NCI-H1694 (cell line): ENCODE measurements around the gene SMIM35.
"Not testable (repeated sequence)": the region's sequence is repeated elsewhere in the genome, so short reads cannot be mapped to it uniquely, and the experiment has no call there.

ENCODE experiments used
- DNase-seq: peaks from one replicate; lab custom pipeline; 2025; lab: John Stamatoyannopoulos, UW

Gene SMIM35

DNA sequence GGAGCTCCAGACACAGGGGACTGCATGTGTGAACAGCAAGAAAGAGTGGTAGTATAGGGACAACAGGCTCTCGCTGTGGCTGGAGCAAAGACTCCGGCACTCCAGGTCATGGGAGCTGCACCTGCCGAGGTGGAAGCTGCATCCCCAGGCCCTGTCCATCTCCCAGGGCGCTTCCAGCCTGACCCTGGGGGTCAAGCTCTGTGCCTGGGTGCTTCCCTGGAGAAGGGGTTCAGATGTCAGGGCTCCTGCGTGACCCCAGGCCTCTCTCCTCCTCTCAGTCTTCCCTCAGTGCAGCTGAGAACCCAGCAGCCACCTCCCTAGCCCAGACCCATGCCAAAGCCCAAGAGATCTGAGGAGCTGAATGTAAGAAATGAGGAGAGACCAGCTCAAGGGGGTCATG lies 6.5 kb downstream of the SMIM35 start:
- DNase-seq, result no peak

DNA sequence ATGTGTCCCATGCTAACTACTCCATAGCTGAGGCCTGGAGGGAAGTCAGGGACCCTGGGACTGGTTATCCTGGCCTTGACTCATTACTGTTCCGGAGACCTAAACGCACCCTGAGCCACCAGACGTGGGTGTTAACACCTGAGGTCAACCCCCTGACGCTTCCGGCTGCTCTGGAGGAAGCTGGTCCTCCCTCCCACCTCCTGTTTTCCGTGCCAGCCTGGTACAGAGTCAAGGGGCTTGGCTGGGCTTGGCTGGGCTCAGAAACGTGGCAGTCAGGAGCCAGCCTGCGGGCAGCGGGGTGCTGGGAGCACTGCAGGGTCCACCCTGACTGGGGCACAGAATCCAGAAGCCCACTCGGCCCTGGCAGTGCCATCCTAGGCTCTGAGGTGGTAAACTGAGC lies 7.3 kb downstream of the SMIM35 start:
- DNase-seq, result no peak

DNA sequence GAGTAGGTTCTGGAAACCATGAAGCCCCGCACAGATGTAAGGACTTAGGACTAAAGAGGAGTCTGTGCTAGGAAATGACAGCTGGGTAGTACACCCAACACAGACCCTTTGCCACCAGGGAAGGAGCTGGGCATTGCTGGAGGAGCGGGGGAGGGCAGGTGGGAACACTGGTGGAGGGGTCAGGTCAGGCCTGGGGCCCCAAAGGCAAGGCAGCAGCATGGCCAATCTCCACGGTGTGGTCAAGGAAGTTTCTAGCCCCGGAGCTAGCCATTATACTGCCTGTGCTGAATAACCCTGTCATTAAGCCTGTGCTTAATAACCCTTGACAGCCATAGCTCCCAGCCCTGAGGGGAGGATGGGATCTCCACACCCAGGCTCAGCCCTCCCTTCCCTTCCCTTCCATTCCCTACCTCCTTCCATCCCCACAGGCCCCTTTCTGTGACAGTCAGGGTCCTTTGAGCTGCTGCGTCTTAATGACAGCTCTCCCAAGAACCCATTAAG lies 7.8 kb downstream of the SMIM35 start:
- DNase-seq, result no peak

DNA sequence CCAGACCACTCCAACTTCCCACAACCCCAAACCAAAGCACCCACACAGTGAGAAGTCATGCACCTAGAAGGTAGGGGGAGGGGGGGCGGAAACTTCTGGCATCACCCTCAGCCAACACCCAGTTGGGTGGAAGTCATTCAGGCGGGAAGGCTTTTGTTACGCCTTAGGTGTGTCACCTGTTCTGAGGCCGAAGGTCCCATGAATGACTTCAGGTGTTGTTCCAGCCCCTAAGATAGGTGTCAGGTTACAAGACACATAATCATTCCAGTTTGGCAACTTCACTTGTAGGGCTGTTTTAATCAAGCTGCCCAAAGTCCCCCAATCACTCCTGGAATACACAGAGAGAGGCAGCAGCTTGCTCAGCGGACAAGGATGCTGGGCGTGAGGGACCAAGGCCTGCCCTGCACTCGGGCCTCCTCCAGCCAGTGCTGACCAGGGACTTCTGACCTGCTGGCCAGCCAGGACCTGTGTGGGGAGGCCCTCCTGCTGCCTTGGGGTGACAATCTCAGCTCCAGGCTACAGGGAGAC lies 9.9 kb downstream of the SMIM35 start, which contains the start of gene TMPRSS4:
Gene TMPRSS4 (plus strand): TSS at position 325 of the 528 bp plus-strand sequence. CDS start 225 bp downstream, outside the sequence.
- DNase-seq, result no peak

DNA sequence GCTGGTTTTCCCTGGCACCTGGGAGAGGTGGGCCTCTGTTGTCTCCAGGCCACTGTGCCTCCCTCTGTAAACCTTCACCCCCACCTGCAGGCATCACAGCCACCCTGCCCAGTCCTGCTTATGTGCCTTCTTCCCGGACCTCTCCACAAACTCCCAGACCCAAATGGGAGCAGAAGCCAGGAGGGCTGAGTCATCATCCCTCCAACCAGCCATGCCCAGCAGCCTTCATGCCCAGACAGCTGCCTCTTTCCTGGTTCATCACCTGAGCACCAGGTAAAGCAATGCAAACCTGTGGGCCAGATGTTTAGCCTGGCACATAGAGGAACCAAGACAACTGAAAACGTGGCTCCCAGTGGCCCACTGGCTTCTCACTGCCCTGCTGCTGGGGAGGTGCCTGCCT lies 12.0 kb downstream of the SMIM35 start:
- DNase-seq, result no peak

DNA sequence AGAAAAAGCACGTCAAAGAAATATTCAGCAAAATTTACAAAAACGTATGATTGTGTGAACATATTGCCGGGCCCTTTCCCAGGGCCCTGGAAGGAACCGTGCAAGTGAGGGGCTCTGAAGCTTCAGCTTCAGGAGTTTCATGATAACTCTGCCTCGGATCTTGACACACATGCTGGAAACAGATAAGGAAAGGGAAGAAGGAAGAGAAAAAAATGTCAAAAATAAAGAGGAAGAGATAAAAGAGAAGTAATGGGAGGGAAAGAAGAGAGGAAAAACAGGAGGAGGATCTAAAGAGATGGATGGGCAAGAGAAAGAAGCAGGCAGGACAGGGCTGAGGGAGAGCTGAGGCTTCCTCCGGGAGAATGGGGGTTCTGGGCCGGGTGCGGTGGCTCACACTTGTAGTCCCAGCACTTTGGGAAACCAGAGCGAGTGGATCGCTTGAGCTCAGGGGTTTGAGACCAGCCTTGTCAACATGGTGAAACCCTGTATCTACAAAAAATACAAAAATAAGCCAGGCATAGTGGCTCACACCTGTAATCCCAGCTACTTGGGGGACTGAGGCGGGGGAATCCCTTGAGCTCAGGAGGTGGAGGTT lies 12.6 kb downstream of the SMIM35 start:
- DNase-seq, result no peak

DNA sequence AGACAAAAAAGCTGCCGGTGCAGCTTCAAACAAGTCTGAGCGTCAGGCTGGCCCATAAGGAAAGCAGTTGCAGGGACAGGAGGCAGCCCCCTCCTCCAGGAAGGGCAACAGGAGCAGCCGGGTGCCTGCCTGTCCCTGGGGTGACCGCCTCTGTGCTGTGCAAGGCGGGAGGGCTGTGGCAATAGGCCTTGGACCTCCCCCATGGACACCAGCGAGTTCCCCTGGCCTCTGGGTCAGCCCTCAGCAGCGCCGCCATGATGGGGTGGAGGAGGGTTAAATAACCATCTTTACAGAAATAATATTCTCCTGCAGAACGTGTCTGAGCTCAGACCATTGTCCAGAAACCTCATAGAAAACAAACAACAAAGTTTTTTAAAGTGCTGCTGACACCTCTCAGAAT lies 13.2 kb downstream of the SMIM35 start:
- DNase-seq, result no peak

DNA sequence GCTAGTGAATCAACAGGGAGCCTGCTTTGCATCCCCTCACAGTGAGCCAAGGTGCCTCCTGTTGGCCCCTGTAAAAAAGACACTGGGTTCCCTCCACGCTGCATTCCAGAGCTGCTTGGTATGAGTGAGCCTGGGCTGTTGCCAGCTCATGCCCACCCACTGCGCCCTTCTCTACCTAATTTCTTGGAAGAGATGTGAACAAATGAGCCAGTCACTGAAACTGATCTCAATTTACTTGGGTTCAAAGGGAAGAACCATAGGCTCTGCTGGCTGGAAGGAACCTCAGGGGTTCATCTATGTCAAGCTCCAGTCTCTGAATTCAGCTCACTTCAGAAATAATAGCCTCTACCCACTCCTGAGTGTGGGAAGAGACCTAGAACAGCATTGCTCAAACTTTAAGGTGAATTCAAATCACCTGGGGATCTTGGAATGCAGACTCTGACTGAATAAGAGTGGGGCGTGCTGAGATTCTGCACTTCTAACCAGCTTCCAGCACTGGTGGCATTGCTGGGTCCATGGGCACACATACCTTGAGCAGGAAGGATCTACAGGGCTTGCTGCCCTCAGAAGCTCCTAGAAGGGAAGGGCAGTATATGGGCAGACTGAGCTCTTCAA lies 15.2 kb downstream of the SMIM35 start:
- no peak for DNase-seq

DNA sequence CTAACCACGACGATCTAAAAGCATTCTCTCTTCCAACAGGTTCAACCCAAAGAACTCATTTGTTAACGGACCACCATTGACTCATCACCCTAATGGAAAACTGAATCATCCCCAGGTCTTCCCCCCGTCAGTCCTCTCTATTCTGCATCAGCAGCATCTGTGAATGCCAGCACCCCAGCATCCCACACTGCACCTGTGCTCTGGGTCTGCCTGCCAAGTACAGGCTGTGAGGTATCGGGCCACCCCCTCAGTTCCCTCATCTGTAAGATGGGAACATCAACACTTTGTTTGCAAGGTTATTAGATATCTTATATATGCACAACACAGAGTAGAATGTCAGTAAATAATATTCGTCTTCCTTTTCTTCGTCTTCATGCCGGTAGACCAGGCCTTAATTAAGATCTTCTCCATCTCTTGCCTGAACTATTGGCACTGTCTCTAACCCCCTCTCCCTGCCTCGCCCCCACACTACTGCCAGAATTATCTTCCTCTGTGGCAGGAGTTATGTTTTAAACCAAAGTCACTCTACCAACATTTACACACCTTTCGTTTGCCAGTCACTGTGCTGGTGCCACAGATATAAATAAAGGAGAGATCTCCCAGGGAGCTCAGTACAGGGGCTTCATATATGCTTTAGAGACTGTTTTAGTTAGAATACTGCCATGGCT lies 17.7 kb downstream of the SMIM35 start:
- no peak for DNase-seq

DNA sequence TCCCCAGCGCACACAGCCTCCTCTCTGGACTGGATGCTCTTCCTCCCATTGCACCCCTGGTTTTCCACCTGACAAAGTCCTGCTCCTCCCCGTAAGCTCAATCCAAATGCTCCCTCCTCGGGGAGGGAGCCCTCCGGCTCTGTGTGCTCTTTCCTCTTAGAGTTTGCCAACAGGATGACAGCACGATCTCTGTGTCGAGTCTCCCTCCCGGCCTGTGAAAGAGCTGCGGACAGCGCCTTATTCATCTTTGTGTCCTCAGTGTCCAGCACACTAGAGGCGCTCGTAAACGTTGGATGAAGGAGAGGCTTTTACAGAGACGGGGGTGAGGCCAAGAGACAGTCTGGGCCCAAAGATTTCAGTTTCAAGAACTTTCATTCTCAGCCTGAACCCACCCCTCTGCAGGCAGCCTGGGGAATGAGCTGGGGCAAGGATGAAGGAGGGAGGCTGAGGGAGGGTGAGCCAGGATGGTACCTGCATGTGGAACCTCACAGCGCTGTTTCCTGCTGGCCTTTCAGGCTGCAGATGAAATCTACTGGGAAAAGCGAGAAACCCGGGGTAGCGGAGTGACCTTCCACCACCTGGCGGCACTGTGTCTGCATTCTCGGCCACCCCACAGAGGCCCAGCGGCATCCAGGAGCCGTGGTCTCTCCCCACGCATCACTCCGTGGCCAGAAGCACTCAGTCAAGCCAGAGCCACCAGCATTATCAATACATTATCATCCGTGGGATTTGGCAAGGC lies 18.4 kb downstream of the SMIM35 start:
- DNase-seq, result no peak

DNA sequence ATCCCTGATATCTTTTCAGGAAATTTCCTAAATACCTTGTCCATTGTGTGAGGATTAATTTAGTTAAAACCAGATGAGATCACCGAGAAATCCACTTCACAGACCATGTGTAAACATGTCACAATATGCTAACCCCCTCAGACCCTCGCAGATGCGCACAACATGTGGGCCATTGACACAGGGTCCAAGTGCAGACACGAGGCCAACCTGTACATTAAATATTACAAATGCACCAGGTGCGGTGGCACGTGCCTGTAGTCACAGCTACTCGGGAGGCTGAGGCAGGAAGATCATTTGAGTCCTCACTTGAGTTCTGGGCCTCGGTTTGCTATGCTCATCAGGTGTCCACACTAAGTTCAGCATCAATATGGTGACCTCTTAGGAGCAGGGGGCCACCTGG lies 19.8 kb downstream of the SMIM35 start:
- no peak for DNase-seq

DNA sequence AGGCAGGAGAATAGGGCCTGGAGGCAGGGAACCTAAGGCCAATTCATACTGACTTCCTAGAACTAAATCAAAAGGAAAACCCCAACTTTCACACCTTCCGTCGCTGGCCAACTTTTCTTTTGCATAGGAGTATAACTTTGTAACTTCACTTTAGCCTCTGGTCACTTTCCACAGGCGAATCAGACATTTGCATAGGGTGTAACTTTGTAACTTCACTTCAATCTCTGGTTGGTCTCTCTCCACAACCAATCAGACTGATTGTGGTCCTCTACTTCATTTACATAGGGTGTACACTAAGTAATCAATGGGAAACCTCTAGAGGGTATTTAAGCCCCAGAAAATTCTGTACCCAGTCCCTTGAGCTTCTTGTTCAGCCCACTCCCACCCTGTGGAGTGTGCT lies 21.4 kb downstream of the SMIM35 start:
- no peak for DNase-seq

DNA sequence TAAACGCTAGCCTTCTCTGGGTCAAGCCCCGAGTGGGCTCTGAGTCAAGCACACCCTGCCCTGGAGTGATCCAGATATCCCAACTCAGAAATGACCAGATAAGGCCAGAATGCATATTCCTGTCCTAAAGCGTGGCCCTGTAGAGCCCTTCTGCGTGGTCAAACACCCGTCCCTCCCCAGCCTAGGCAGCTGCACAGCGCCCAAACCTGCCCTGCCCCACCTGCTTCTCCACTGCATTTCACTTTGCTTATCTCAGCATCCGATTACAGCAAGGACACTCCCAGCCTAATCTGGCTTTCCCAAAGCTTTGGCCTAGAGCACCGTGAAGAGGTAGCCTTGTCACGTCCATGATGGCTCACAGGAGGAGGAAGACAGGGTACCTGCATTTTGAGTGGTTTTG lies 21.8 kb downstream of the SMIM35 start:
- no peak for DNase-seq

DNA sequence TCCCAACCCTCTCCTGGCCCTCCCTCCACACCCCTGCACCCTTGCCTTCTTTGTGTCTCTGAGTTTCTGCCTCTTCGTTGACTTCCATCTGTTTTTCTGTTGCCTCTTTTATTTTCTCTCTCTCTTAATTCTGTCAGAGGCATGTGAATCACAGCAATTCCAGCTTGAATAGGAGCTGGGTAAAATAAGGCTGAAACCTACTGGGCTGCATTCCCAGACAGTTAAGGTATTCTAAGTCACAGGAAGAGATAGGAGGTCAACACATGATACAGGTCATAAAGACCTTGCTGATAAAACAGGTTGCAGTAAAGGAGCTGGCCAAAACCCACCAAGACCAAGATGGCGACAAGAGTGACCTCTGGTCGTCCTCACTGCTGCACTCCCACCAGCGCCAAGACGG lies 24.1 kb downstream of the SMIM35 start:
- not testable (repeated sequence) for DNase-seq

DNA sequence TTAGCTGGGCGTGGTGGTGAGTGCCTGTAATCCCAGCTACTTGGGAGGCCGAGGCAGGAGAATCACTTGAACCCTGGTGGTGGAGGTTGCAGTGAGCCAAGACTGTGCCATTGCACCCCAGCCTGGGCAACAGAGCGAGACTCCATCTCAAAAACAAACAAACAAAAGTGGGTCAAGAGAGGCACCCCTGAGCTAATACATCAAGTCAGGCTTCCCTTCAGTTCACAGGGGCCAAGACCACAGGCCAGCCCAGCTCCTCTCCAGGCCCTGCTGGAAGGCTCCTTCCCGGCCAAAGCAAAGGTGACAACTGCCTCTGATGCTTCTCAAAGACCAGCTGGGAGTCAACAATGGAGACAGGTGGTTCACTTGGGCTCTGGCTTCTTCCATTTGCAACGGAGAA lies 24.6 kb downstream of the SMIM35 start:
- DNase-seq, result not testable (repeated sequence)

DNA sequence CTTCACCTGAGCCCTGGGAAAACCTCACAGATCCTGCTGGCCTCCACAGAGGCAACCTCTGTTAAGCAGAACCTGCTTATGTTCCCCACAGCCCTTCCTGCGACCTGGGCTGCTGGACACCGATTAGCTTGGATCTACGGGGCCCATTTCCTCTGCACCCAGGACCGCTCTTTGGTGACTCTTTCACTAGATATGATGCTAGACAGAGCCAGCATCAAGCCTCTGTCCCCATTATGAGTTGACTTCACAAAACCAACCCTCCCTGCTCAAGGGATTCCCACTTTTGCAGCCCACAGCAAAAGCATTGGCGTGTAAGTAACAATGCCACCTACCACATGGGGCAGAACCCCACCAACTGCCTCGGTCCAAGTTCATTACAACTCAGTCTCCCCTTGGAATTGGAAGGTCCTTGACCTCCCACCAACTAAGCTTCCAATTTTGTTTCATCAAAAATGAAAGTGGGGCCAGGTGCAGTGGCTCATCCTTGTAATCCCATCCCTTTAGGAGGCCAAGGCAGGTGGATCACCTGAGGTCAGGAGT lies 25.1 kb downstream of the SMIM35 start:
- no peak for DNase-seq

DNA sequence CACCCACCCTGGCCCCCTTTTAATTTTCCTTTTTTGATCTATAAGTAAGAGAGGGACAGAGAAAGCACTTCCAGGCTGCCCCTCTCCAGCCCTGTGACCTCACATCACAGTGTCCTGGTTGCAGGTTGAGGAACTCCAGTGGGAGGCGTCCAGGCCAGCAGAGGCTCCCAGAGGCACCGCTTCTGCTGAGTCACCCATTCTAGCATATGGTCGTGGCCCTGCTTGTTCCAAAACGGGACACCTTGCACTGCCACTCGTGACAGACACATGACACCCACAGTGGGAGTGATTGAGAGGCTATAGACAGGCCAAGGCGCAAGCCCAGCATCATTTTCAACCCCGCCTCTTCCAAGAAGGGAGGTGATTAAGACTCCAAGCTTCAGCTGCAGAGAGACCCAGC lies 25.9 kb downstream of the SMIM35 start:
- no peak for DNase-seq

DNA sequence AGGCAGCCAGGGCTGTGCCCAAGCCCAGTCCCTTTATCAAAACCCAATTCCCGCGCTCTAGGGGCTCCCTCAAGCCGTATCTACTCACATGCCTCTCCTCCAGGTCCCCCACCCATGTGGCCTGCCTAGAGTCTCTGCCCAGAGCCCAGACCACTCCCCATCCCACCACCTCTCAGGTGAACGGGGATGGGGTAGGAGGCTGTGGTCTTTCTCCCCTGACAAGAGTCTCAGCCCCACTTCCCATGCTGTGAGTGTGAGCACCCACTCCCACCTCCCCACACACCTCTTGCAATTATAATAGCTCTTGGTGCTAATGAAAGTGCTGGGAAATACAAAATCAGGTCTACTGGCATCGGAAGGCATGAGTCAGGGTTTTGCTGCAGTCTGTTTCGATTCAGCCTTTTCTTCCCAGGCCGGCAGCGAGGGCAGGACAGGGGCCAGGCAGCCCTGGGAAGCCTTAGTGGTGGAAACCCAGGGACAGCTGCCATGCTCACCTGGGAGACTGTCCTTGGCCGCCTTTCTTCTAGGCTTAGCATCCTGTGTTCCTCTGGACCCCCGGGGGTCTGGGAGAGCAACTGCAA lies 26.6 kb downstream of the SMIM35 start:
- DNase-seq, result no peak

DNA sequence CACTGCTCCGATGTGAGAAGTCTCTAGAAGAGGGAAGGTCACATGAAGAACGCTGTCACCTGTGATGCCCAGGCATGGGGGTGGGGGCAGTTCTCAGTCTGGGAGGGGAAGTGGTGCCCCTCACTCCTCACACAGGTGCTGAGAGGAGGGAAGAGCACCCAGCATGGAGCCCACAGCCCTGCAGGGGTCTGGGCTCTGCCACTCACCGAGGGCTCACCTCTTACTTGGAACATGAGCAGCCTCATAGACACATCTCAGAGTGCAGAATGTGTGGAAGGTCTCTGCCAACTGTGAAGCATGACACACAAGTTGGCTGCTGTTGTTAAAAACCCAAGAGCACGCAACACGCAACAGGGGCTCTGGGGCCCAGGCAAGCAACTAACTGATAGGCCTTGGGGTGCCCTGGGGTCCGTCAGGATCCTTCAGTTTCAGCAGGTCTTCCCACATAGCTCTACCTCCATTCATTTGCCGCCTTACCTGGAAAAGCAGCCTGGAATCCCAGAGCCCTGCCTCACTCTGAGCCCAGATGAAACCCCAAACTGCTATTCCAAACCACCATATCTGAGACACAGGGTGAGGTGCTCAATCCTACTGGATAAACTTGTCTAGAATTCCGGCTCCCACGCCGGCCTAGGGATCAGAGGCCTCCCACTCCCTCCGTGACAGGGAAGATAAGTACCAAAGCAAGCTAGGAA lies 27.4 kb downstream of the SMIM35 start:
- no peak for DNase-seq

DNA sequence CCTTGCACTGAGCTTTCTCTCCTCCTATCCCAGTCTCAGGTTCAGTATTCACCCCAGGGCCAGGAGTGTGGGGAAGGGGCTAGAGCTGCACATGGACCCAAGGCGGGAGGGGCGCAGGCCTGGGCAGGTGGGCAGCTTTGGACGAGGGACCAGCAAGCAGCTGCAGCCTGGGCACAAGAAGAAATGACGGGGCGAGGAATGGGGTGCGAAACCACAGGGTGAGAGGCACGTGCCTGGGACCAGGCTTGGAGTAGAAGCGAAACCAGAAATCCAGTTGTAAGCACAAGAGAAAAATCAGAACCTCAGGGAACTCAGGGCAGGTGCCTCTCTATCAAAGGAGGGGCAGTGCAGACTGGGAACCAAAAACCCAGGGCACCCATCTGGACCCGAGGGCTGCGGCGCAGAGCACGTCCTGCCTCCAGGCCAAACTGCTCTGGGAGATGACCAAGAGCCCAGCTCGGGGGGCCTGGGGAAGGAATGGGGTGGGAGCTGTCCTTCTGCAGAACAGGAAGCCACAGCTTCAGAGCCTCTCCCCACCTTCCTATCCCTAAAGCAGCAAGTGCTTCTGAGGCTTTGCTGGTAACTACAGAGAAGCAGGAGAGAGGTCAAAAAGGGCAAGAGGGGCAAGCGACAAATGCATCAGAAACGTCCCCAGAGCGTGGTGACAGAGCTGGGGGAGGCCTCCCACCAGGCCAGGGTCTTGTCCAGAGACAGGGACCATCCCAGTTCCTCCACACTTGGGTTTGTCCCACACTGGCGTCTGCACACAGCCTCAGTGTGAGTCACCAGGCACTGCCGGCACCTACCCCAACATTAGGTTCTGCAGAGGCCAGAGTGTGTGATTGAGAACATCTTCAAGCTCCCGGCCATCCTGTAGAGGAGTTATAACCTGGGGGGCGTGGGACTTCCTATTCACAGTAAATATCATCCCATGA lies 28.2 kb downstream of the SMIM35 start:
- no peak for DNase-seq
